Adrenal gland (tissue), 5 donors: ENCODE results near the gene PDK2.

Source experiments
- POLR2A ChIP-seq, 2 donors: fragments of 450-650 bp; IDR thresholded peaks; one replicate each; pipeline ENCODE4 v1.6.1; 2017; ENCODE audit warnings: antibody characterized with exemption in 2 of 2, mild to moderate bottlenecking in 2 of 2, moderate library complexity in 1 of 2
- TF ChIP-seq, protein P1 (sequence below), 6 experiments: fragments of 450-650 bp in 4 of 6; fragments of 200-600 bp in 2 of 6; sonication (generic) in 1 of 6; IDR thresholded peaks; 1 replicate in 5 of 6; 2 replicates in 1 of 6; pipeline versions ENCODE4 v1.5.1 to v1.8.0; 2016 to 2021; ENCODE audit warnings: antibody characterized with exemption in 6 of 6, mild to moderate bottlenecking in 2 of 6, moderate library complexity in 1 of 6
- donor health status: DM: no; HTN: no; CAD: no.

DNA sequence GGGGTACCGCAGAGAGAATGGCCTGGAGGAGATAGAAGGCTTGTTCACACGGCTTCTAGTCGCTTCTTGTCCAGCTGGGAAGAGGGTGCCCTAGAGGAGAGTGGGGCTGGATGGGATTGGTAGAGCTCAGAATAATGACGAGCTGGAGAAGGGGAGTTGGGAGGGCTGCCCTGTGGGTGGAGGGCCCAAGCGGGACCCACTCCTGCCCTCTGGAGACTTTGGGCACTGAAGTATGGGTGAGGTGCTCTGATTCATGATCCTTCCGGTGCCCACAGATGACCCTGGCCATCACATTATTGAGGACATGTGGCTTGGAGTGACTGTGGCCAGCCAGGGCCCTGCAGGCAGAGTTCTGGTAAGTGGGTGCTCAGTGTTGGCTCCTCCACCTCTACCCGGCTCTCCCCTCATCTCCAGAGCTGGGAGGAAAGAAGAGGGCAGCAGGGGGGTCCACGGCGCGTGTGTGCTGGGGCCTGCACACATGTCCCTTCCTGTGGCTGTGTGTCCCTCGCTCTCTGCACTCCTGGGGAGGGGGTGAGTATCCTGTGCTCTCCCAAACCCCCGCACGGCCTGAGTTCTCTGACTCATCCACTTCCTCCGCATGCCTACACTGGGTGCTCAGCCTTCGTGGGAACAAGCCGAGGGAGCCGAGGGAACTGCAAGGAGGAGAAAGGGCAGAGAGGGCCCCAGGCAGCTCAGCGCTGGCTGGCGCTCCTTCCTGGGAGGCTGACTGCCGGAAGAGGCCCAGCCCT, 30.7 kb upstream of the PDK2 start:
- TF ChIP-seq, protein P1, sequence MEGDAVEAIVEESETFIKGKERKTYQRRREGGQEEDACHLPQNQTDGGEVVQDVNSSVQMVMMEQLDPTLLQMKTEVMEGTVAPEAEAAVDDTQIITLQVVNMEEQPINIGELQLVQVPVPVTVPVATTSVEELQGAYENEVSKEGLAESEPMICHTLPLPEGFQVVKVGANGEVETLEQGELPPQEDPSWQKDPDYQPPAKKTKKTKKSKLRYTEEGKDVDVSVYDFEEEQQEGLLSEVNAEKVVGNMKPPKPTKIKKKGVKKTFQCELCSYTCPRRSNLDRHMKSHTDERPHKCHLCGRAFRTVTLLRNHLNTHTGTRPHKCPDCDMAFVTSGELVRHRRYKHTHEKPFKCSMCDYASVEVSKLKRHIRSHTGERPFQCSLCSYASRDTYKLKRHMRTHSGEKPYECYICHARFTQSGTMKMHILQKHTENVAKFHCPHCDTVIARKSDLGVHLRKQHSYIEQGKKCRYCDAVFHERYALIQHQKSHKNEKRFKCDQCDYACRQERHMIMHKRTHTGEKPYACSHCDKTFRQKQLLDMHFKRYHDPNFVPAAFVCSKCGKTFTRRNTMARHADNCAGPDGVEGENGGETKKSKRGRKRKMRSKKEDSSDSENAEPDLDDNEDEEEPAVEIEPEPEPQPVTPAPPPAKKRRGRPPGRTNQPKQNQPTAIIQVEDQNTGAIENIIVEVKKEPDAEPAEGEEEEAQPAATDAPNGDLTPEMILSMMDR (IDR thresholded peaks at IDR 0.05) = peak in 1 of 6 experiments; percentile 24
- peak in 1 of 2 donors; percentile 27 for TF ChIP-seq POLR2A (IDR thresholded peaks at IDR 0.05)
